Stimulated activated CD4-positive, alpha-beta T cell treated with anti-CD3 and anti-CD28 coated beads, TNF-alpha, amount 100 ng/mL, for 48 hours (primary cell): ENCODE results near the gene SLIT3.

Experiments
- DNase-seq, 3 donors: peaks; one replicate each; pipeline ENCODE4 v3.0.0-alpha.2; 2020; ENCODE audit warnings: low read depth in 3 of 3

SLIT3 gene

DNA sequence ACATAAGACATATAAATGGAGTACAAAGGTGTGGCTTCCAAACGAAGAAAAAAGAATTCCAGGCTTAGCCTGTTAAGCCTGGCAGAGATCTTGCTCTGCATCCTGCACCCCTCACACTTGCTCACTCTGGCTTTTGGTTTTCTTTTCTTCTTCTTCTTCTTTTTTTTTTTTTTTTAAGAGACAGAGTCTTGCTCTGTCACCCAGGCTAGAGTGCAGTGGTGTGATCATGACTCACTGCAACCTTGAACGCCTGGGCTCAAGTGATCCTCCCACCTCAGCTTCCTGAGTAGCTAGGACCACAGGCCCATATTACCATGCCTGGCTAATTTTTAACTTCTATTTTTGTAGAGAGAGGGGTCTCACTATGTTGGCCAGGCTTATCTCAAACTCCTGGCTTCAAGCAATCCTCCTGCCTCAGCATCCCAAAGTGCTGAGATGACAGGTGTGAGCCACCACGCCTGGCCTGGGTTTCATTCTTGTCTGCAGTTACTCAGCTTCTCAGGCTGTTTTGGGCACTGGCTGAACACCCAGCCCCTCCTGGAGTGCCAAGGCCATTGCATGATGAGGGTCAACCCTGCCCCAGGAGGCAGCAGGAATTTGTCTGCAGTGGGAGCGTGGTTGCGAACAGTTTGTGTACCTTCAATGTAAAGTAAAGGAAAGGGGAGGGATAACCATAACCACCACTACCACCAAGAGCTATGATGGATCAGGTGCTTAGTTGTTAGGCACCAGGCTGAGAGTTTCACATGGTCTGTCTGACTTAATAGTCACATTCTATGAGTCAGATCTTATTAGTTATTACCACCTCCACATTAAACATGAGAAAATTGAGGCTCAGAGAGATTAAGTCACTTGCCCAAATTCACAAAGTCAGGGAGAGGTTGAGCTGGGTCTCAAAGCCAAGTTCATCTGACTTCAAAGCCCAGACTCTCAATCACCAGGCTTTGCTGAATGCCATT, 502.6 kb downstream of the SLIT3 start:
- no peak for DNase-seq

- no peak for DNase-seq
These were observed 504.1 kb downstream of the SLIT3 start for GRCh38 chr5:168796593-168797580.

- DNase-seq, result no peak
These were observed 504.9 kb downstream of the SLIT3 start for GRCh38 chr5:168796000-168796399.

DNA sequence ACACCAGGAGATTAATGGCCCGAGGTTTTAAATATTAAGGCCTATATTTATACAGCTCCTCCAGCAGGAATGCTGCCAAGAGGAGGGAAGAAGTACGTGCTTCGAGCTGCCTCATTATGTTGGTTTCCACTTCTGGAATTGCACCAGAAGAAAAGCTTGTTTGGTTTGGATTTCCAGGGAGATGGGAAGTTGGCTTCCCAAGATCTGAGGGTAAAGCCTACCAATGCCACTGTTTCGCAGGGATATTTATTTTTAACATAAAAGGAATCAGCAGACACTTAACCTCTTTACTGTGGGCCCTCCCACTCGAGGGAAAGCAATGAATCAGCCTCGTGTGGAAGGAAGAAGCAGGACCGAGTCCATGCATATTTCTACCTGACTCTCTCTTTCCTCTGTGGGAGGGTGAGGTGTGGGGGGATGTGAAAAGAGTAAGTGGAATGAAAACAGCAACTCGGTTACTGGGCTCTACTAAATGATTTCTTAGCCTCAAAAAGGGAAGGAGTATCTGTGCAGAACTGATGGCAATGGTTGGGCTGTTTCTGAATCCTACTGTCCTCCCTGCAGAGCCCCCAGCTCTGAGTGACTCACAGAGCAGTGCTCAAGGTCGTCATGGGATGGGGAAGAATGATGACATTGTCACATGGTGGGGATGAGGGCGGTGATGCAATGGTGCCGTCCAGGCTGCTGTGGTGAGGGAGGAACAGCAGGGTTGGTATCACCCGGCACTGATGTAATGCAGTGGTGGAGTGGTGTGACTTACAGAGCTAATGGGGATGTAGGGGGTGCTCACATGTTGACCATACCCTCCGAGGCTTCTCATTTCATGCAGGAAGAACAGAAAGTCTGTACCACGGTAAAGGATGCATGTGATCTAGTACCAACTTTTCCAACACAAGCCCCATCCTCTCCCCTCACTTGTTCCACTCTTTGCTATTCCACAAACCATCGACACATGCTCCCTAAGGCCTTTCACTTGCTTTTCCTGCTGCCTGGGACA, 506.8 kb downstream of the SLIT3 start:
- peak; percentile 9 to 43 (median 35) for DNase-seq

DNA sequence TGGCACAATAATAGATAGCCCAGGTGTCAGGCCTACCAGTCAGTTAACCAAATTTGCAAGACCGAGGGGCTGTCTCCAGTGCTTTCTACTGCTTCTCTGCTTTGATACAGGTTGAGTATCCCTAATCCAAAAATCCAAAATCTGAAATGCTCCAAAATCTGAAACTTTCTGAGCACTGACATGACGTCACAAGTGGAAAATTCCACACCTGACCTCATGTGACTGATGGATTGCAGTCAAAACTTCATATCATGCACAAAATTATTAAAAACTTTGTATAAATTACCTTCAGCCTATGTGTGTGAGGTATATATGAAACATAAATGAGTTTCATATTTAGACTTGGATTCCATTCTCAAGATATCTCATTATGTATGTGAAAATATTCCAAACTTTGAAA, 508.3 kb downstream of the SLIT3 start:
- DNase-seq, result no peak

DNA sequence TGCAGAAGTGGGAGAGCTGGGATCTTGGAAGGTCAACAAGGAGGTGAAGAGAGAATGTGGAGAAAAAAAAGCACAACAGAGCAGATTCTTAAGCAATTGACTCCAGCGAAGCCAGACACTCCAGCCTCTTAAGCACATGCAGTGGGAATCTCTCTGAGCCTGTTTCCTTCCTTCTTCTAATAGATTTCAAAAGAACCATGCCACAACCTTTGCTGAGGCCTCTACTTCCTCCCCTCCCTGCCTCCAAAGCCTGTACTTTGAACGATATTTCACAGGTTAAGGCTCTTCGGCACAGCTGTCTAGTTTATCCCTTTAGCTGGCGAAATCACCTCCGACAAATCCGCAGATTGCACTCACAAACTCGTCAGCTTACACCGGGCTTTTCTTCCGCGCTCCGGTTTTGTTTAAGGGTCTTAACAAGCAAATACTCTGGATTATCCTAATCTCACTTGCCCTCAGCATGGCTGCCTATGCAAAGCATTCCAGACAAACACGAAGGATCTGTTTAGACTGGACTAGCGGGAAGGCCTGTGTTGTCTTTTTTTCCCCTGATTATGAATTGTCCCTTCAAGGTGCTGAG, 510.2 kb downstream of the SLIT3 start:
- no peak for DNase-seq

- no peak for DNase-seq
These were observed 510.8 kb downstream of the SLIT3 start for GRCh38 chr5:168790002-168790635.

- no peak for DNase-seq
These were observed 512.2 kb downstream of the SLIT3 start for GRCh38 chr5:168788786-168789185.

- DNase-seq, result no peak
These were observed 512.8 kb downstream of the SLIT3 start for GRCh38 chr5:168788107-168788506.

GRCh38 chr5:168786147-168786546, 514.8 kb downstream of the SLIT3 start:
- no peak for DNase-seq

- no peak for DNase-seq
These were observed 516.5 kb downstream of the SLIT3 start for GRCh38 chr5:168784454-168784853.

GRCh38 chr5:168781941-168782571, 518.9 kb downstream of the SLIT3 start:
- DNase-seq, result no peak

DNA sequence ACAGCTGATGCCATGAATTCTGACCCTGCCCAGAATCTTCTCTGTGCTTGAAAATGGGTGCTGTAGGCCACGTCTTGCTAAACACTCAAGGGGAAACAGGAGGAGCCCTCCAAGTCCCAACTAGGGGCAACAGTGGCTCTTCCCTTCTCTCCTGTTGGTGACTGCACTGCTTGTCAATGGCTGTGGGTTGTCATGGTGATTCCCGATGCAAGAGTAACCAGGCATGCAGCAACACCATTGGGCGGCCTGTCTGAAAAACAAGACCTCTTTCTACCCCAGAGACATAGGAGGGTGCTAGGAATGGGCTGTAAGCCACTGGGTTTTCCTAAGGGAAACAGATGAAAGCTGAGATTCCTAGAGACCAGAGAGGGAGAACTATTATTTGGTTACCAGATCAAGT, 520.1 kb downstream of the SLIT3 start:
- no peak for DNase-seq

- no peak for DNase-seq
These were observed 521.6 kb downstream of the SLIT3 start for GRCh38 chr5:168779333-168779732.

GRCh38 chr5:168778536-168778935, 522.4 kb downstream of the SLIT3 start:
- DNase-seq, result no peak

GRCh38 chr5:168777651-168778050, 523.3 kb downstream of the SLIT3 start:
- DNase-seq, result no peak

DNA sequence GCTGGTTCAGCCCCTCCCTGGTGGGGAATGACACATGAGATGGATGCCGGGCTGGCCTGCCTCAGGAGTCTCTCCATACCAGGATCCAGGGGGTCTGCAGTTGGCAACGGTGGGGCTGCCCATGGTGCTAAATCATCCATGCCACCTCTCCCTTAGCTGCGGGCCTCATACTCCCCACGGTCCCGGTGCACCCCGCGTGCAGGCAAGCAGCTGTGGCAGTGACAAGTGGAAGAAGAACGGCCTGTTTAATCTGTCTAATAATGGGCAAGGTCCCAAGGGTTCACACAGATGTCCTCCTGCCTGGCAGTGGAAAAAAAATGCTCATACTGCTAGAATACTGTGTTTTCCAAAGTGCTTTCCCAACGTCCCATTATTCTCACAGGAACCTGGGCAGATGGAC, 524.9 kb downstream of the SLIT3 start:
- DNase-seq, result no peak

- no peak for DNase-seq
These were observed 527.7 kb downstream of the SLIT3 start for GRCh38 chr5:168773226-168773625.

DNA sequence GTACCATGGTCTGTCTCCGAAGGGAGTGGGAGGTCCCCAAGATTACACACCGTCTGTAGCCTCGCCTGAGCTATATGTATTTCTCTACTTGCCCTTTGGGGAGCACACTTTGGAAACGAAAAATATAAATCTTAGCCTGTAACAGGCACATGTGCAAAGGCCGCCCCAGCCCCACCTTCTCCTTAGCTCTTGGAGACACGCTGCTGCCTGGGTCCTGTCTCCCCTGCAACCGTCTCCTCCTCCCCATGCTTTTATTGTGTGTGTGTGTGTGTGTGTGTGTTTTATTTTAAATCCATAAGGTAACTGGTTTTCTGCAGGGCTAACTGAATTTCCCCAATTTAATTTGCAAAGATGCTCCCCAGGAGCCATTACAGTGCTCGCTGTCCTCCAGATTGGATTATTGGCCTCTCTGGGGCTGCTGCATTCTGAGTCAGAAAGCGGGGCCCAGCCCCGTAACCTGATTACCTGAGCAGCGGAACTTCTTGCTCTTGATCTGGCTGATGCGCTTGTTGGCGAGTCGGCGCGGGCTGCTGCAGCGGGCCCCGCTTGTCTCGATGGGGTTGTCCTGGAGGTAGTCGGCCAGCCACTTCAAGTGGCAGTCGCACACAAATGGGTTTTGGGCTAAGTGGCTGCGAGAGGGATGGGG, 528.5 kb downstream of the SLIT3 start:
- DNase-seq, result no peak
